ENCODE results near the gene PPIB.

GRCh38 chr15:64146520-64146884 is 16.3 kb downstream of the PPIB start:
- TF ChIP-seq EZH2 (IDR thresholded peaks at IDR 0.05; ENCODE audit: insufficient read depth, poor library complexity, severe bottlenecking): no peak
- no peak for TF ChIP-seq EZH2phosphoT487 (IDR thresholded peaks at IDR 0.05; ENCODE audit: insufficient read depth, low read depth)
